Effector CD8-positive, alpha-beta T cell (primary cell): ENCODE measurements around the gene MGAT5B.

Experiments
- DNase-seq: peaks from one replicate; lab custom pipeline; 2025; lab: John Stamatoyannopoulos, UW

The MGAT5B gene

DNA sequence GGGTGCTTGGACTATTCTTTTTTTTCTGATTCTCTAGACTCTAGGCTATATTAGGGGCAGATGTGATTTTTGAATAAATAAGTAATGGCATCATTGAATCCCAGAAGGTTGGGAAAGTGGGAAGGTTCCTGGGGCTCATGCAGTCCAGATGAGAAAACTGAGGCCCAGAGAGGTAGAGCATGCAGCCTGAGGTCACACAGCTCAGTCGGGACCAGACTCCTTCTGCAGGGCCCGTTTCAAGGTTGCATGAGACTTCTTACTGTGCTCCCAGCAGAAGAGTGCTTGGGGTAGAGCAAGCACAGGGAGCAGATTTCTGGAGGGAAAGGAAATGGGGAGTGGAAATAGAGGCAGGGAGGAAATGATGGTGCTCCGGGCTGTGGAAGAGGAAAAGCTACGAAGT lies 59.8 kb downstream of the MGAT5B start:
- DNase-seq: no peak

- DNase-seq: no peak
Observed at GRCh38 chr17:76929148-76929547, 60.9 kb downstream of the MGAT5B start.

DNA sequence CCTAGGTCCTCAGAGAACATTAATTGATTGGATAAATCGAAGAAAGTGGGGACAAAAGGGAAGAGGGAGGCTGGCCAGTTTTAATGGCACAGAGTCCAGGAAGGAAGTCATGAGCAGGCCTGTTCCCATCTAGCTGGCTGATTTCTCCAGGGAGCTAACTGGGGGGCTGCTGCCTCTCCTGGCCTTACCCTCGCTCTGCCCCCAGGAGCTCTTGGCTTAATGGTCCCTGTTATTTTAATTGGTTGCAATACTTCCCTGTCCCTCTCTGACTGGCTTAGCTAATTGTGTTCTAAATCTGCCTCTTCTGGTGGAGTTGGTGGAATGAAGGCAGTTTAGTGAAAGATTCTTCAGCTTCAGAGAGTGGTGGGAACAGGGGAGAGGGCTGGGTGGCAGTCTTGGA lies 61.4 kb downstream of the MGAT5B start:
- no peak for DNase-seq

- DNase-seq: no peak
Observed at GRCh38 chr17:76930107-76930506, 61.9 kb downstream of the MGAT5B start.

DNA sequence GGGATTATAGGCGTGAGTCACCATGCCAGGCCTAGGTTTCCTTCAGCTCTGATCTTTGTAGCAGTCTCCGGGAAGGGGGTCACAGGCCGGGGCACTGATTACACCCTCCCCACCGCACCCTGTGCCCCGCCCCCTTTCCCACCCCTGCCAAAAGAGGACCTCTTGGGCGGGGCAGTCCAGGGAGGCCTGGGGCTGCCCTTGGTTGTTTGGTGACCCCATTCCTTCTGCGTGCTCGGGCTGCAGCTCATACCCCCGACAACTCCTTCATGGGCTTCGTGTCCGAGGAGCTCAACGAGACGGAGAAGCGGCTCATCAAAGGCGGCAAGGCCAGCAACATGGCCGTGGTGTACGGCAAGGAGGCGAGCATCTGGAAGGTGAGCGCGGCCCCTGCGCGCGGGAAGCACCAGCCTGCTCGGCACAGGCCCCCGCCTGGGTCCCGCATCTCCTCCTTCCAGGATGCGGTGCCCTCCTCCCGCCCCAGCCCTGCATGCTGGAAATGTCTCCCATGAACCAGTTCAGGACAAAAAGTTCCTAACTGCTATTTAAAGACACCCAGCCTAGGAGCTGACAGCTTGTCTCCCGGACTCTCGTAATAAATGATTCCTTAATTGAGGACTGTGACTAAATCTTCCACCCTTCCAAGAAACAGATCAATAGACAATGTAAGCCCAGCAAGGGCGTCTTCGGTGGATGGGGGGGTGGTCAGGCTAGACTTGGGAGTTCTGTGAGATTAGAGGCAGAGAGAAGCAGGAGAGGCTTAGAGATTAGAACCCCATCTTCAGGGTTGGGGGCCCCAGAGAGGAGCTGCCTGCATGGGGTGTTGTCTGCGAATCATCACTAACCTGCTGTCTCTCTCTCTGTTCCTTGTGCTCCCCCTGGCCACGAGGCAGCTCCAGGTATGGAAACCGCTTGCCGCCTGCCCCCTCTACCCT lies 64.5 kb downstream of the MGAT5B start:
- no peak for DNase-seq

- no peak for DNase-seq
Observed at GRCh38 chr17:76934561-76935320, 66.5 kb downstream of the MGAT5B start.

- DNase-seq: no peak
Observed at GRCh38 chr17:76935331-76935730, 67.1 kb downstream of the MGAT5B start.

GRCh38 chr17:76937238-76937637 lies 69.0 kb downstream of the MGAT5B start:
- DNase-seq: no peak

DNA sequence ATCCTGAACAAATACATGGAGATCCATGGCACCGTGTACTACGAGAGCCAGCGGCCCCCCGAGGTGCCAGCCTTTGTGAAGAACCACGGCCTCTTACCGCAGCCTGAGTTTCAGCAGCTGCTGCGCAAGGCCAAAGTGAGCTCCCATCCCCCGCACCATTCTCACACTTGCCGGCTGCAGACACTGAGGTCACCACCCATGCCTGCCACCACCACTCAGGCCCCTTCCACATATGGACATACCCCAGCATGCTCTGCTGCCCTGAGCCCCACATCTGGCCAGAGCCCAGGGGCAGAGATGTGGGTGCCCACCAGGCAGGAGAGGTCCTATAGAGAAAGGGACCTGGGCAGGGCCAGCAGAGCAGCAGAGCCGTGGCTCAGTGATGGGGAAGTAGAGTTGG lies 69.8 kb downstream of the MGAT5B start:
- DNase-seq: no peak

DNA sequence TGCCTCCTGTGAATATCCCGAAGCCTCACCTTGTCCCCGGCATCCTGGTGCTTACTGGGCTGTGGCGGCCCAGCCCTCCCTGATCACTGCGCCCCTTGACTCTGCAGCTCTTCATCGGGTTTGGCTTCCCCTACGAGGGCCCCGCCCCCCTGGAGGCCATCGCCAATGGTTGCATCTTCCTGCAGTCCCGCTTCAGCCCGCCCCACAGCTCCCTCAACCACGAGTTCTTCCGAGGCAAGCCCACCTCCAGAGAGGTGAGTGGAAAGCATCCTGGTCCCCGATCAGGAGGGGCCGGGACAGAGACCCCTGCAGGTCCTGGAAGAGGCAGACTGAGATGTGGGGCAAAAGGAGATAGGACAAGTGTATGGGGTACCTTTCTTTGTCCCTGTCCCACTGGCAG lies 72.1 kb downstream of the MGAT5B start:
- DNase-seq: no peak

DNA sequence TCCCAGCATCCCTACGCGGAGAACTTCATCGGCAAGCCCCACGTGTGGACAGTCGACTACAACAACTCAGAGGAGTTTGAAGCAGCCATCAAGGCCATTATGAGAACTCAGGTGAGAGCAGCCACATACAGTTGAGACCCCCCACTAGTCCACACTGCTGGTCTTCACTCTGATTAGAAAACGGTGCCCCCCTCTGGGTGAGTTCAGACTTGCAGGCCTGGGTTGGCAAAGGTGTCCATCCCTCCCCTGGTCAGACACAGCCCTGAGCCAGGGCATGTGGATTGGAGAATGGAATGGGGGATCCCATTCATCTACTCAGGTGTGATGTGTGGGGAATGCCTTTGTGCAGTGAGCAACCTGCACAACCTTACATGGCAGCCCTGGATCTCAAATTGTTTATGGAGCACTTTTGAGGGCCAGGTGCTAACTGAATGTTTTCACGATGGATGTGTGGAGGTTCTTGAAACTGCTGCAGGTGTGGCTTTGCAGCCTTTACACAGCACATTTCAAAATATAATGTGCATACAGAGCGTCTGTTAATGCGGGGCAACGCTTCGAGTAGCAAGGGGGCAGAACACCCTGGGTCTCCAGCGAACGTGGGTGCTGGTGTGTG lies 72.6 kb downstream of the MGAT5B start:
- DNase-seq: no peak

GRCh38 chr17:76943202-76943601 lies 75.0 kb downstream of the MGAT5B start:
- DNase-seq: no peak

- no peak for DNase-seq
Observed at GRCh38 chr17:76943781-76944213, 75.6 kb downstream of the MGAT5B start.

DNA sequence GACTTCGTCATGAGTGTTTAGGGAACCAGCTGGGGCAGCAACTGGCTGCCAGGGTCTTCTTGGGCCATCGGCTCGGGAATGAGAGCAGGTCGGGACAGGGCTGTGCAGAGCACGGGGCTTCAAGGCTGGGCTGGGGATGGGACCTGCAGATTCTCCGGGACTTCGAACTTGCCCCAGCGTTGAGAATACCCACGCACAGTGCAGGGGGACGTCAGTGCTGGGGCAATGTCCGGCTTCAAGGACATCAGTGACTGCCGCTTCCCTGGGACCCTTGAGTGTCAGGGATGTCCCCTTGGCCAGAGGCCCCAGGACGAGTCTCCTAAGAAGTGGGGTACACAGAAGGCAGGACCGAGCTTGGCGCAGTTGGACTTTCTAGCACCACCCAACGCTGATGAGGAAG lies 76.3 kb downstream of the MGAT5B start:
- no peak for DNase-seq

- DNase-seq: no peak
Observed at GRCh38 chr17:76946111-76946771, 78.0 kb downstream of the MGAT5B start.

GRCh38 chr17:76946772-76947135 lies 78.5 kb downstream of the MGAT5B start:
- DNase-seq: no peak

DNA sequence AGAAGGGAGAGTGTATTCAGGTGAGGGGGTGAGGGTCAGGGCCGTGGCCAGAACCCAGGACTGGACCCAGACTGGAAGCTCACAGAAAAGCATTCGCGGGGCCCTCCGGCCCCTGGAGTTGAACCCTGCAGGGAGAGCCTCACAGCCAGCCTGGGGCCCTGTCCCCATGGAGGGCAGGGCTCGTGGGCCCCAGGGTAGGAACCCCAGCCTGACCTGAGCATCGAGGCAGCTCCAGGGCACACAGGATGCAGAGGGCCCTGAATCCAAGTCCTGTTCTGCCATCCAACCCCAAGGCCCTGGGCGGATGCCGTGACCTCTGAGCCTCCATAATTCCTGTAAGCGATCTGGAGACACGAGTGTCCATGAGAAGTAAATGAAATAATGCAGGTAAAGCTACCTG lies 79.1 kb downstream of the MGAT5B start:
- no peak for DNase-seq

DNA sequence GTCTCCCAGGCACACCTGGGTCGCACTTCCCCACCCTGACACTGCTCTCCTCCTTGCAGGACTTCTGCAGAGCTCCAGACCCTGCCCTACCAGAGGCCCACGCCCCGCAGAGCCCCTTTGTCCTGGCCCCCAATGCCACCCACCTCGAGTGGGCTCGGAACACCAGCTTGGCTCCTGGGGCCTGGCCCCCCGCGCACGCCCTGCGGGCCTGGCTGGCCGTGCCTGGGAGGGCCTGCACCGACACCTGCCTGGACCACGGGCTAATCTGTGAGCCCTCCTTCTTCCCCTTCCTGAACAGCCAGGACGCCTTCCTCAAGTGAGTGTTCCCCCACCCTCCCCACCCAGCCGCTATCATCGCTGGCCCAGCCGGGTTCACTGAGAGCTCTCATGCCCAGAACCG lies 79.6 kb downstream of the MGAT5B start:
- no peak for DNase-seq

- no peak for DNase-seq
Observed at GRCh38 chr17:76948301-76948700, 80.1 kb downstream of the MGAT5B start.

- no peak for DNase-seq
Observed at GRCh38 chr17:76948726-76949342, 80.6 kb downstream of the MGAT5B start.

DNA sequence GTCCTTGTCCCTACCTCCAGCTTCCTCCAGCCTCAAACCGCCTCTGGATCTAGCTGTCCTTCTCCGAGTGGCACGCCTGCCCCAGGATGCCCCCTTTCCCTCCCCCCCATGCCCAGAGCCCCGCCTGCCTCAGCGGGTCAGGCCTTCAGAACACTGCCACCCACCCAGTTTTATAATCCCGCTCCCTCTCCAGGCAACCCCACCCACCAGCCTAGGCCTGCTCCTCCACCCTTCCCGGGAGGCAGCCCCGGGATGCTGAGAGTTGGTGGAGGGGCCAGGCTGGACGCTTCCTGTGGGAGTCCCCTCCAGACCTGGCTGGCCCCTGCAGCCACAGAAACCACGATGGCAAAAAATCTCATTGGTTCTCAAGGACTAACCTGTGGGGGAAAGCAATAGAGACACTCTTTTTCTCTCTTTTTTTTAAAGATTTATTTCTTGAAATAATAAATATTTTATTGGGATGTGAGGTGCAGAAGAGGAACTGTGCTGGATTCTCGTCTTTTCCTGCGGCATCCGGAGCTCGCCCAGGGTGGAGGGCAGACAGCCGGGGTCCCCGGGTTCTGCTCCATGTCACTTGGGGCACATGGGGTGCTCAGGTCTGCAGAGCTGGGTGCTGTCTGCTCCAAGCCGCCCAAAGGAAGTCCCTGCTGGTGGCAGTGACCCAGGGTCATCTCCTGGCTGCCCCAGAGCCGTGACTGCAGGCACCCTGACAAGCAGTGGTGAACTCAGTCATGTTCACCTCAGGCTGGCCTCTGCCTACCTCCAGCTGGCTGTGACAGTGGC lies 81.9 kb downstream of the MGAT5B start:
- no peak for DNase-seq
